ENCODE data around the gene DNAJB9.

The DNAJB9 gene

DNA sequence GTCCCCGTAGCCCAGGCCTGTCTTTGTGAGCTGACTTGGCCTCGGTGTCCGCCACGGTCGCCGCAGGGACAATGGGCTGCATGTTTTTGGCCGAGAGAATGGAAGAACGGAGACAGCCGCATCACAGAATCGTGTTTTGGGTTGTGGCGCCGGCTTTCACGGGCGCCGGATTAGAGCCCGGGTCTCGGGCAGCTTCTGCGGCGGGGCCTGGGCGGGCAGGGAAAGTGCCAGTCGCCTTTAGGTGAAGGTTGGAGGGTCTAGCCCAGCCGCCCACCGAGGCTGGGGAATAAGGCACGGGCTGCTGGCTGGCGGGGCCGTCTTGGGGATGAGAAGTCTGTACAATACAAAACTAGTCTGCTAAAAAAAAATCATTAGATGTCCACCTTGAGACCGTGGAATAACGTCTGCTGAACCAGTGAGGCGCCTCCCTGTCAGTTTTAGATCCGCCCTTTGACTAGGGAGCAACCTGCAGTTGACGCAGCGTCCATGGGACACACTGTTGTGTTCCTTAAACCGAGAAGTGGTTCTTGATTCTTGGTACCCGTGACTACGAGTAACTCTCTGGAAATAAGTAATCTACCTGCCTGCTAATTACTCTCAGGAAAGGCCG, 577 bp downstream of the DNAJB9 start:
- DNase-seq = no peak

GRCh38 chr7:108572480-108572879, 2.8 kb downstream of the DNAJB9 start:
- DNase-seq = no peak

DNA sequence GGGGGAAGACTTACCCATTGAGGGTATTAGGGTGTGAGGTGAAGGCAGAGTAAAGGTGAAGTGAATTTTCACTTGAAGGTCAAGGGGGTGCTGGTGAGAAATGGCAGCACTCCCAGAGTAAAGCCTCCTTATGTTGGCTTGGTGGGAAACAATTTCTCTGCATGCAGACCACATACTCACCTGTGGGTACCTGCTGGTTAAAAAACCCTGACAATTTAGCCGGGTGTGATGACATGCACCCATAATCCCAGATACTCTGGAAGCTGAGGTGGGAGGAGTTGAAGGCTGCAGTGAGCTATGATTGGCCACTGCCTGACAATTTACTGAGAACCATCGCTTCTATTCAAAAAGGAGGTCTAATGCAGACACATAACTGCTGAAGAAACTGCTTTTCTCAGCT, 5.5 kb downstream of the DNAJB9 start:
- DNase-seq = no peak

GRCh38 chr7:108576116-108576515, 6.4 kb downstream of the DNAJB9 start:
- DNase-seq = no peak

- DNase-seq = no peak
Measured at GRCh38 chr7:108578937-108579336, 9.3 kb downstream of the DNAJB9 start.

DNA sequence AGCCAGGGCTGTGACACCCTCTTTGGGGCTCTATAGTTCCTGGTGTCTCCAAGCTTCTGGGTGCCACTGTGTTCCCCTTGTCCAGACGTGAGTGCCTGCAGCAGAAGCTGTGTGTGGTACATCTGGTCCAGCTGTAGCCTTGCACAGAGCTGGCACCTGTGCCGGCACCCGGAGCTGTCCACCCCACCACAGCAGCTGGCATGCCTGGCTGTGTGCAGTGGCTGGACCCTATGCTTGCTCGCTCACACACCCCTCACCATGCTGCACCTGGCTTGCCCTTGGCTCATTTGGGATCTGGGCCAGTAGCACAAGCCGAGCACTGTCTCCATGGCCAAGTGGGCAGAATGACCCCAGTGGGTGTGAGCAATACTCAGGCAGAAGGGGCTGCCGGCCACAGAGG, 10.6 kb downstream of the DNAJB9 start:
- DNase-seq = no peak

DNA sequence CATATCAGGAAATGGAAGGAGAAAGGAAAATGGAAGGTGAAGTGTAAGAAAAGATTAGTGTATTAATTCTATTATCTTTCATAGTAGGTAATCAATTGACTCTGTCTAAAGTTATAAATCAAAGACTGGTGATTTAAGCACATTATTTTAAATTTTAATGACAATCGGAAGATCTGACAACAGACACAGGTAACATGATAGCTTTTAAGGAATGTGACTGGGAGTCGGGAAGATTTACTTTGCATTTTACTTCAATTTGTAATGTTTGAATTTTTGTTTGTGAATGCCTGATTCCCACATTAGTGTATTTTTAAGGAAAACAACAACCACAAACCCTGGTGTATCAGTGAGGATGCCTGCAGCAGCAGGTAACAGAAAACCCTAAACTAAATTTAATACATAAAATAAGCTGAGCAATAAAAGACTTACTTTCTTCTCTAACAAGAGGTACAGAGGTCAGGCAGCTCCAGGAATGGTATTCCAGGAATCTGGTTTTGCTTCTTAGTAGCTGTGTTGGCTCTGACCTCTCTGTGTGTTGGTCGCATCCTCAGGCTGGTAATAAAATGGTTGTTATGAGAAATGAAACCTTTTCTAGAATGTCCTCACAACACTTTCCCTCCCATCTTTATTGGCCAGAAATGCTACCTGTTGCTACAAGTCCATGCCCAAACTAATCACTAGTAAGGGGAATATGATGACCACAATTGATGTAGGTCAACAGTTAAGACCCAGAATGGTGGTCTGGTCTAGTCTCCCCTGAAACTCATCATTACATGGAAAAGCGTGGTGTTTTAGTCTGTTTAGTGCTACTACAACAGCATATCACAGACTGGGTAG, 12.2 kb downstream of the DNAJB9 start:
- DNase-seq = no peak

GRCh38 chr7:108584211-108584610, 14.5 kb downstream of the DNAJB9 start:
- no peak for DNase-seq

GRCh38 chr7:108585843-108586242, 16.2 kb downstream of the DNAJB9 start:
- no peak for DNase-seq

GRCh38 chr7:108586274-108586710, 16.6 kb downstream of the DNAJB9 start:
- DNase-seq = no peak

GRCh38 chr7:108589199-108589598, 19.5 kb downstream of the DNAJB9 start:
- DNase-seq = no peak

- no peak for DNase-seq
Measured at GRCh38 chr7:108589874-108590273, 20.2 kb downstream of the DNAJB9 start.

DNA sequence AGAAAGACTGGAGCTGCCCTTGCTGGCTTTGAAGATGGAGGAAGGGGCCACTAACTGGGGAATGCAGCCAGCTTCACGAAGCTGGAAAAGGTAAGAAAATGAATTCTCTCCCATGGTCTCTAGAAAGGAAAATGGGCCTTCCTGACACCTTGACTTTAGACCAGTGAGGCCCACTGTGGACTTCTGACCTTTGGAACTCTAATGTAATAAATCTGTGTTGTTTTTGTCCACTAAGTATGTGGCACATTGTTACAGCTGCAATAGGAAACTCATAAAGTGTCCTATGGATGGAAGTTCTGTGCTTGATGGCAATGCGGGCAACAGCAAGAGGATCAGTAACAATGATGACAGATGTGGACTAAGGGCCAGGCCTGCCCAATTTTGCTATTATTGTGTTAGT, 20.9 kb downstream of the DNAJB9 start:
- DNase-seq = no peak

DNA sequence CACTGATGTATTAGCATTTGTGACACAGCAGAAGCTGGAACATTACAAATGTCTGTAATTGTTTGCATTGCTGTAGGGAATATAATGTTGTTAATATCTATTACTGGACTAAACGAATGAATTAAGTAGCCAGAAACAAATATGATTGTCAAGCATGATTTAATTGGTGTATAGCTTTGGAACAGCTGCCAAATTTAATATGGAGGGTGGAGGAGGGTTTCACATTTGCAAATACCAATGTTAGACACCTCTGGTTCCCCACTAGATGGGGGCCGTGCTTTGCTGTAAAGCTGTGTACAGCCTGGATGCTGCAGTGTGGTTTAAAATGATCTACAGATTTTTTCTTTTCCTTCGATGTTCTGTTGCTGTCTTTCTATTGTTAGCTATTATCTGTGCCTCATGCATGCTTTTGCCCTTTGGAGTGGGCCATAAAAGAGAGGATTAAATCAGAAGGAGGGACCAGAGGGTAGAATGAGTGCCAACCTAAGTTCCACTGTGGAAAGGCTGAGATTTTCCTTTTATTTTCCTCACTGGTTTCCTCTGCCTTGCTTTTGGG, 23.1 kb downstream of the DNAJB9 start:
- no peak for DNase-seq

DNA sequence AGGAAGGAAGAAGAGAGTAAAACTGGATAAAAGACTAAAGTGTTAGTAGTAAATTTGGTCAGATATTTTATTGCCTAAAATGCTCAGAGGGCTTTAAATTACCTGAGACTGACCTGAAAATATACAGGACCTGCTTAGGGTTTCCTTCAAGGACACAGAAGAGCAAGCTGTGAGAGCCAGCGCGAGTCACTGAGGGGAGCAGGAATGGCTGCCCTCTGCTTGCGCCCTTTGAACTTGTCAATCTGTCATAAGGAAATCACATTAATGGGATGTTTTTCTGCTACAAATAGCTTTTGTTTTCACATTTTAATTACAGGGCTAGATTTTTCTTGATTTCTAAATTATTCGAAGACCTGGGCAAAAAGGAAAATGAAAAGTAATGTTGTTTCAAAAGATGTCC, 26.9 kb downstream of the DNAJB9 start:
- DNase-seq = no peak

GRCh38 chr7:108598153-108598552, 28.5 kb downstream of the DNAJB9 start:
- DNase-seq = no peak

DNA sequence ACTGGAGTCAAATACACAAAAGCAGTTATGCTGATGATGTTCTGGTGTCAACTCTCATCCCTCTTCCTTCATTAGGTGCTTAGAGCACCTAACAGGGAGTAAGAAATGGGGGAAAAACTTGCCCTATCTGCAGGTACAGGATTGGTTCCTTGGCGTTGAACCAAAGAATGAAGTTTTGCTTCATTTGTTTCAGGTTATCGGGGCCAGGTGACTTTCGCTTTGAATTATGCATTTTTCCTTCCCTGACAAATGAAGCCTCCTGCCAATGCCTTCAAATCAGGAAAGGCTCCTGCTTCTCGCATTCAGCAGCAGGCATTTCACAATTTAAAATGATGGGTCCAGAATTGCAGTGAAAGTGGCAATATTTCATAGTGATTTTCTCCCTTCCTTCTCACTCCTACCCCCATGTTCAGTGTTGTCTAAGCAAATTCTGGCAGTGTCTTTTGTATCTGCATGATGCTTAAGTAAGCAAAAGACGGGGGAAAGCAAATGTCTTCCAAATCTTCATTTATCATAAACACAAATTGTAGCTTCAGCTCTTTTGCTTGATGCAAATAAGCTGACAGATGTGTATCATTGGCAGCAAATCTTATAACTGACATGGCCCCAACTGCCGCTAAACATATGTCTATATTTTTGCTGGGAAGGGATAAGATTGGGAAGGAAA, 29.4 kb downstream of the DNAJB9 start:
- no peak for DNase-seq

GRCh38 chr7:108600399-108600798, 30.7 kb downstream of the DNAJB9 start:
- DNase-seq = no peak

- no peak for DNase-seq
Measured at GRCh38 chr7:108603656-108604306, 34.1 kb downstream of the DNAJB9 start.

- no peak for DNase-seq
Measured at GRCh38 chr7:108604307-108605077, 34.8 kb downstream of the DNAJB9 start.

DNA sequence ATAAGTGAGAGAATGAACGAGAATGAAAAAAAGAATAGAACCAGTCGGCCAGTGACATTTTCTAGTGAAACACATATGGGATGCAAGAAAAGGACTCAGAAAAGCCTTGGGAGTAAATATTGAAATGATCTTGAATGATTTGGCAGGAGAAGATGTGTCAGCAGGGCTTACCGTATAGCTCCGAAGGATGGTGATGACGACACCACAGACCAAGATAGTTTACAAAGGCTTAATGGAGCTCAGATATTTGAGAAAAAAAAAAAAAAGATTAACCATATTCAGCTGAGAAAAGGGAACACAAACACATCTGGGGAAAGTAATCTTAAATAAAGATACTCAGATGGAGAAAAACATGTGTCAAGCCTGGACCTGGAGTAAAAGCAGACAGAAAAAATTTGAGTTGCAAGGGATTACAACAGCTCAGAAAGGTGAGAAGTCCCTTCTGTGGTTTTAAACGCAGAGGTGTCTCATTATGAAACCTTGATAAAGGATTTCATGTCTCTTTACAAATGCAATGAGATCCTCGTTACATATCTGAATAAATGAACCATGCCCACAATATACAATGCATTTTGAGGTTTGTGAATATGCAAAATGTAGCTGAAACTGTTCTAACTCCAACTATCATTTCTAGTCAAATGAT, 36.0 kb downstream of the DNAJB9 start:
- DNase-seq = no peak

GRCh38 chr7:108609643-108610042, 40.0 kb downstream of the DNAJB9 start:
- DNase-seq = no peak
